GM12872 (cell line): ENCODE data around the gene FAF2.

Source experiments
- TF ChIP-seq, protein P1 (sequence below): IDR thresholded peaks from 3 replicates; pipeline ENCODE4 v1.5.1; 2011; ENCODE audit warnings: low read depth, mild to moderate bottlenecking, low read length, moderate library complexity; ENCODE audit not compliant: insufficient read depth

Gene FAF2

DNA sequence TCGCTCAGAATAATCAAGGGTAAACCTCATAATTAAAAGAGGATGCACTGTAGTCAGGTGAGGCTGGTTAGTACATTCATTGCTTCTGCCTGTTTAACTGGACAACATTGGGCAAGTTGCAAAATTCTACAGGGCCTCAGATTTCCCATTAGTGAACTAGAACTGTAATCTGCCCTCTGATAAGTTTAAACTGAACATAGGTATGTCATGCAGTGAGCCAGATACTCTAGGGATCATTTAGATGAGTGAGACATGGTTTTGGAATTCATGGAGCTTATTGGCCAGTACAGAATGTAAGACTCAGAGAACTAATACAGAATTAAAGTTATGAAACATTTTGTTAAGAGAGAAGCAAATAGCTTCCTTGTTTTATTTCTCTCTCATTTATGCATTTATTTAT is 53.1 kb downstream of the FAF2 start:
- TF ChIP-seq, protein P1, sequence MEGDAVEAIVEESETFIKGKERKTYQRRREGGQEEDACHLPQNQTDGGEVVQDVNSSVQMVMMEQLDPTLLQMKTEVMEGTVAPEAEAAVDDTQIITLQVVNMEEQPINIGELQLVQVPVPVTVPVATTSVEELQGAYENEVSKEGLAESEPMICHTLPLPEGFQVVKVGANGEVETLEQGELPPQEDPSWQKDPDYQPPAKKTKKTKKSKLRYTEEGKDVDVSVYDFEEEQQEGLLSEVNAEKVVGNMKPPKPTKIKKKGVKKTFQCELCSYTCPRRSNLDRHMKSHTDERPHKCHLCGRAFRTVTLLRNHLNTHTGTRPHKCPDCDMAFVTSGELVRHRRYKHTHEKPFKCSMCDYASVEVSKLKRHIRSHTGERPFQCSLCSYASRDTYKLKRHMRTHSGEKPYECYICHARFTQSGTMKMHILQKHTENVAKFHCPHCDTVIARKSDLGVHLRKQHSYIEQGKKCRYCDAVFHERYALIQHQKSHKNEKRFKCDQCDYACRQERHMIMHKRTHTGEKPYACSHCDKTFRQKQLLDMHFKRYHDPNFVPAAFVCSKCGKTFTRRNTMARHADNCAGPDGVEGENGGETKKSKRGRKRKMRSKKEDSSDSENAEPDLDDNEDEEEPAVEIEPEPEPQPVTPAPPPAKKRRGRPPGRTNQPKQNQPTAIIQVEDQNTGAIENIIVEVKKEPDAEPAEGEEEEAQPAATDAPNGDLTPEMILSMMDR = no peak

DNA sequence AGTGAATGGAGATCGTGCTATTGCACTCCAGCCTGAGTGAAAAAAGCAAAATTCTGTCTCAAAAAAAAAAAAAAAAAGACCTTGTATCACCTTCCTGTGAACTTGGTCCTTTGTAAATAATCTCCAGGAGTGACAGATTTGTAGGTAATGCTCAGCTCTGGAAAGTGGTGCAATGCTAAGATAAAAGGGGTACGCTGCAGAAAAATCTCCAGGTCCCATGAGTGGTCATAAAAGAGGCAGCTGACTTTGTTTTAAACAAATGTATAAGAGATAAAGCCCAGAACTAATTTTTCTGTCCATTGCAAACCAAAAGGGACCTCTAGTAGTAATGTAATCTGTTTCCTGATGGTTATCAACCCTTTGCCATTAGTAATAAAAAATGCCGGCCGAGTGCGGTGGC is 55.3 kb downstream of the FAF2 start:
- TF ChIP-seq, protein P1 = no peak

DNA sequence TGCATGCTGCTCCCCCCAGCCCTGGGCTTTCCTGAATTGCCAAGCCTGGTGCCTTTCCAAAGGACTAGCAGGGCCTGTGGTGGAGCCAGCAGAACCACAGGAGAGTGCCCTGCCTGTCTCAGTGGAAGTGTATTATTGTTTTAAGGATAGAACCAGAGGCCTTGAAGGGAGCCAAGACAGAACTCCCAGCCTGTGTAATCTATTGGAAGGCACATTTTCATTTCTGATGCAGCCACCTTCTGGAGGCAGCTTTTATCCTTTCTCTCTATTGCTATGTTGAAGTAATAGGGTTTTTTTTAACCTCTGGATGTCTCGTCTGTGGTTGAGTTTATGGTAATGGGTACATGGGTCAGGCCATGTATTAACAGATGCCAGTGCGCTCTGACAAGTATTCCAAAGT is 59.7 kb downstream of the FAF2 start:
- TF ChIP-seq, protein P1 = no peak

DNA sequence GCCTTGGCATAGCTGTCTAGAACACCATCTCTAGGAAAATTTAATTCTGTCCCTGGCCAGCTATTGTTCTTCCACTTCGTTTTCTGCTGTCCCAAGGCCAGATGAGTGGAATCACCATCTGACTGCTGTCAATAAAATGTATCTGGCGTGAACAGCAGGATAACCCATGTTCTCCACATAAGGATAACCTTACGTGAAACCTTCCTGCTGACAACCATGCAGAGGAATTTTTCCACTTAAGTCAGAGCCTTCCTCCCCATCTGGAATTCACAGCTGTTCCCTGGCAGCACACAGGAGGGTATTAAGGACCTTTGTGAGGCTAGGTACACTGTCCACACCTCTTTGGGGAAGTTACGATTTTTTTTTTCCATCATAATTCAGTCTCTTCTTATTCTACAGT is 60.4 kb downstream of the FAF2 start:
- TF ChIP-seq, protein P1 = no peak

DNA sequence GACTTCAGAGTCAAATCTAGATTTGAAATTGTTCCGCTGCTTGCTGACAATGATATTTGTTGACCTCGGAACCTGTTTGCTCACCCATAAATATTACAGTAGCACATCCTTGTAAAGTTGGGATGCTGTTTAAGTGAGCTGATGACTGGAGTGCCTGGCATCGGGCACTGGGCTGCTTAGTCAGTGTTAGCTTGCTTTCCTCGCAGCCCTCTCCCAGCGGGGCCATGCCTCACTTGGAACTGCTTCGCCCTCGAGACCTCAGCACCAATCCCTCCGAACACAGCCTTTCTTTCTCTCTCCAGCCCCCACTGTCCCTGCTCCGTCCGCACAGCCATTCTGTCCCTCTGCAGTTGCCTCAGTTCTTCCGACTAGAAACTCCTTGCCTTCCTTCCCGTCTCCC is 65.6 kb downstream of the FAF2 start:
- TF ChIP-seq, protein P1 = no peak

DNA sequence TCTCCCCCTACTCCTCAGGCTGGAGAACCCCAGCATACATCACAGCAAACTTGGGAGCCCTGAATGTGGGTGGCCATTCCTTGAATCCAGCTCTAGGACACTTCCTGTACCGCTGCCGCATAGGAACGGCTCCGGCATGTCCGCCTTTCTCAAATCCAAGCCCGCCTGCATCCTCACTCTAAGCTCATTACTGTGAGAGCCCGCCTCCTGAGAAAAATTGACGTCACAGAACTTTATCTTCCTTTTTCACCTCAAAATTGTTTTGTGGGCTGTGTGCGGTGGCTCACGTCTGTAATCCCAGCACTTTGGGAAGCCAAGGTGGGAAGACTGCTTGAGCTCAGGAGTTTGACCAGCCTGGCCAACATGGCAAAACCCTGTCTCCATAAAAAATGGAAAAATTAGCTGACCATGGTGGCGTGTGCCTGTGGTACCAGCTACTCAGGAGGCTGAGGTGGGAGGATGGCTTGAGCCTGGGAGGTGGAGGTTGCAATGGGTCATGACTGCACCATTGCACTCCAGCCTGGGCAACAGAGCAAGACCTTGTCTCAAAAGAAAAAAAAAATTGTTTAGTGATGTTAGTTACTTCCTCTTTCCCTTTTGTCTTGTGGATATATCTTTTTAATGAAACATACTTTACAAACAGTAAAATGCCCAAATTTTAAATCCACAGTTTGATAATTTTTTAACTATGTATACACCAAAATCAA is 66.2 kb downstream of the FAF2 start:
- TF ChIP-seq, protein P1 = no peak

DNA sequence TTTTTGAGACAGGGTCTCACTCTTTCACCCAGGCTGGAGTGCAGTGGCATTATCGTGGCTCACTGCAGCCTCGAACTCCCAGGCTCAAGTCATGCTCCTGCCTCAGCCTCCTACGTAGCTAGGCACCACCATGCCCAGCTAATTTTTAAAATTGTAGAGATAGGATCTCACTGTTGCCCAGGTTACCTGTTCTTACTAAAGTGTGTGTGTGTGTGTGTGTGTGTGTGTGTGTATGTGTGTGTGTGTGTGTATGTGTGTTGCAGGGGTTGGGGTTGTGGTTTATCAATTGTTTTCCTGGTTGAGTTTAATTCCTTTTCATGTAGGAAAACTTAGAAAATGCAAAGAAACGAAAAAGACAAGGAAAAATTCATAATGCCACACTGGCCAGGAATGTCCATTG is 67.2 kb downstream of the FAF2 start:
- TF ChIP-seq, protein P1 = no peak
